ENCODE results near the gene SCARB1. TPM values are rescaled to one million over a fixed set of nuclear protein-coding genes. Genes with fewer than 3 reads are reported as not detected.

The SCARB1 gene
- total and polyA plus RNA-seq, 9 of the 15 experiments (the other 6 are each of a cell fraction or from before 2014, with no cell fraction given): 0.56 to 157 (median 52.8) TPM

GRCh38 chr12:124855275-124855957 lies 8.2 kb downstream of the SCARB1 start (continued):
- no peak for TF ChIP-seq JUN (IDR thresholded peaks at IDR 0.05; ENCODE audit: borderline replicate concordance, low read depth, low read length)
- no peak for TF ChIP-seq JUN (CRISPR knock-in tag; IDR thresholded peaks at IDR 0.05; ENCODE audit: borderline replicate concordance)
- no peak for TF ChIP-seq ARHGAP35 (IDR thresholded peaks at IDR 0.05; ENCODE audit: partially characterized antibody)
- TF ChIP-seq ZNF407 (IDR thresholded peaks at IDR 0.05; ENCODE audit: low read depth): no peak
- TF ChIP-seq NR2F6 (CRISPR knock-in tag; IDR thresholded peaks at IDR 0.05): no peak
- no peak for TF ChIP-seq SMARCB1 (IDR thresholded peaks at IDR 0.05; ENCODE audit: insufficient read length, low read depth)
- no peak for TF ChIP-seq ZNF436 (CRISPR knock-in tag; IDR thresholded peaks at IDR 0.05)
- no peak for TF ChIP-seq ILK (tag; IDR thresholded peaks at IDR 0.05; ENCODE audit: borderline replicate concordance, low read depth)
- no peak for TF ChIP-seq ZFP1 (CRISPR knock-in tag; IDR thresholded peaks at IDR 0.05)
